ENCODE measurements around the gene PGC.
A peak's percentile ranks its signal among the peaks of the same experiment; 100 is the strongest.

The PGC gene

GRCh38 chr6:41747256-41748101, at the start of gene PGC:
TSS of gene PGC (minus strand) at chr6:41747397. CDS start at chr6:41747334, 63 bp downstream.
- no peak for DNase-seq (ENCODE audit: low read depth in 2 of 2)

GRCh38 chr6:41796474-41796873, 49.3 kb upstream of the PGC start:
- DNase-seq (ENCODE audit: low read depth in 2 of 2), result no peak

- no peak for DNase-seq (ENCODE audit: low read depth in 2 of 2)
Measured at GRCh38 chr6:41791984-41792383, 44.8 kb upstream of the PGC start.

GRCh38 chr6:41791305-41791704, 44.1 kb upstream of the PGC start:
- DNase-seq (ENCODE audit: low read depth in 2 of 2), result no peak

- no peak for DNase-seq (ENCODE audit: low read depth in 2 of 2)
Measured at GRCh38 chr6:41790045-41790444, 42.8 kb upstream of the PGC start.

GRCh38 chr6:41789390-41789724, 42.2 kb upstream of the PGC start:
- no peak for DNase-seq (ENCODE audit: low read depth in 2 of 2)

GRCh38 chr6:41787219-41787917, 40.2 kb upstream of the PGC start, which contains the start of gene TOMM6:
TSS of gene TOMM6 (plus strand) at chr6:41787694. CDS start at chr6:41787698, 4 bp downstream.
- peak; percentile 94 to 95 for DNase-seq (ENCODE audit: low read depth in 2 of 2)

- peak; percentile 75 to 85 for DNase-seq (ENCODE audit: low read depth in 2 of 2)
Measured at GRCh38 chr6:41786451-41787218, 39.4 kb upstream of the PGC start.

GRCh38 chr6:41785689-41786450, 38.7 kb upstream of the PGC start:
- no peak for DNase-seq (ENCODE audit: low read depth in 2 of 2)

- no peak for DNase-seq (ENCODE audit: low read depth in 2 of 2)
Measured at GRCh38 chr6:41785254-41785653, 38.1 kb upstream of the PGC start.

- no peak for DNase-seq (ENCODE audit: low read depth in 2 of 2)
Measured at GRCh38 chr6:41784581-41785171, 37.5 kb upstream of the PGC start.

GRCh38 chr6:41783106-41783780, 36.0 kb upstream of the PGC start:
- no peak for DNase-seq (ENCODE audit: low read depth in 2 of 2)

GRCh38 chr6:41781366-41781730, 34.2 kb upstream of the PGC start:
- DNase-seq (ENCODE audit: low read depth in 2 of 2), result no peak

- no peak for DNase-seq (ENCODE audit: low read depth in 2 of 2)
Measured at GRCh38 chr6:41780551-41781365, 33.6 kb upstream of the PGC start, which contains the start of gene PRICKLE4. TSS of gene PRICKLE4 (plus strand) at chr6:41780782. CDS start at chr6:41783474, 2,692 bp downstream.

GRCh38 chr6:41779788-41780550, 32.8 kb upstream of the PGC start, which contains the start of gene FRS3:
TSS of gene FRS3 (minus strand) at chr6:41779900. CDS start at chr6:41776987, 2,913 bp downstream.
- peak; percentile 99 to 100 for DNase-seq (ENCODE audit: low read depth in 2 of 2)

- DNase-seq (ENCODE audit: low read depth in 2 of 2), result no peak
Measured at GRCh38 chr6:41779336-41779735, 32.1 kb upstream of the PGC start.

GRCh38 chr6:41778895-41779294, 31.7 kb upstream of the PGC start:
- no peak for DNase-seq (ENCODE audit: low read depth in 2 of 2)

GRCh38 chr6:41777551-41778285, 30.5 kb upstream of the PGC start:
- DNase-seq (ENCODE audit: low read depth in 2 of 2), result no peak

All from stimulated activated CD4-positive, alpha-beta T cell treated with anti-CD3 and anti-CD28 coated beads, Interleukin-12 subunit alpha, Interleukin-12 subunit beta, amount 100 ng/mL, for 24 hours (primary cell).